ENCODE data around the gene LRP6. TPM values are rescaled to one million over a fixed set of nuclear protein-coding genes. Genes with fewer than 3 reads are reported as not detected.
"Not testable (repeated sequence)": the region's sequence is repeated elsewhere in the genome, so short reads cannot be mapped to it uniquely, and the experiment has no call there.

Gene LRP6
- total and polyA plus RNA-seq, 3 donors from 2014 or later = 11.5 to 42.6 (median 39.3) TPM

- 93 to 94% methylated on average over 2 of the region's 2 CpGs for WGBS, 2 donors
- no peak for DNase-seq
- TF ChIP-seq CTCF (IDR thresholded peaks at IDR 0.05) (no peak), POLR2A (IDR thresholded peaks at IDR 0.05) (no peak)
- no peaks in the 10 kb centered on the region for H3K36me3 ChIP-seq (ENCODE audit: low read depth, missing control alignments)
- intact Hi-C loops (cut with DNase I; ENCODE audit: low total_unique reads) = no loop called here
- no peak overlapping the region for H3K27ac ChIP-seq
- H3K27me3 ChIP-seq = no peaks in the 10 kb centered on the region
- H3K4me1 ChIP-seq = no peaks in the 10 kb centered on the region
- H3K9me3 ChIP-seq = no peaks in the 10 kb centered on the region
- H3K4me3 ChIP-seq = no peak overlapping the region
Observed at GRCh38 chr12:12116677-12117076, 150.2 kb downstream of the LRP6 start.

GRCh38 chr12:12115514-12115913 is 151.3 kb downstream of the LRP6 start:
- no peak for TF ChIP-seq CTCF (IDR thresholded peaks at IDR 0.05)
- TF ChIP-seq POLR2A (IDR thresholded peaks at IDR 0.05) = no peak
- WGBS, 2 donors = 84 to 93% methylated on average over 4 of the region's 4 CpGs
- Histone ChIP-seq H3K9me3 (no peaks in the 10 kb centered on the region), H3K27ac (no peak overlapping the region), H3K36me3 (ENCODE audit: low read depth, missing control alignments) (no peaks in the 10 kb centered on the region), H3K4me1 (no peaks in the 10 kb centered on the region), H3K4me3 (no peak overlapping the region), H3K27me3 (no peaks in the 10 kb centered on the region)
- no peak for DNase-seq
- intact Hi-C loops (cut with DNase I; ENCODE audit: low total_unique reads) = no loop called here

GRCh38 chr12:12110923-12111555 is 155.8 kb downstream of the LRP6 start:
- intact Hi-C loops (cut with DNase I; ENCODE audit: low total_unique reads); DNase-seq: not testable (repeated sequence)

GRCh38 chr12:12108441-12109058 is 158.3 kb downstream of the LRP6 start:
- intact Hi-C loops (cut with DNase I; ENCODE audit: low total_unique reads) = no loop called here
- 100% methylated on average over 1 of the region's 1 CpG for WGBS, 2 donors
- TF ChIP-seq POLR2A (IDR thresholded peaks at IDR 0.05) (no peak), CTCF (IDR thresholded peaks at IDR 0.05) (no peak)

More at GRCh38 chr12:12110923-12111555, 155.8 kb downstream of the LRP6 start:
- not testable (repeated sequence) for H3K27ac ChIP-seq; H3K4me1 ChIP-seq; H3K27me3 ChIP-seq; H3K36me3 ChIP-seq (ENCODE audit: low read depth, missing control alignments); H3K9me3 ChIP-seq
- WGBS, 2 donors = 60 to 74% methylated on average over 28 to 37 of the region's 37 CpGs
- H3K4me3 ChIP-seq = peak overlapping the region; percentile 29 to 31

GRCh38 chr12:12107678-12108077 is 159.2 kb downstream of the LRP6 start:
- TF ChIP-seq POLR2A (IDR thresholded peaks at IDR 0.05) = no peak
- TF ChIP-seq CTCF (IDR thresholded peaks at IDR 0.05) = no peak
- DNase-seq = no peak
- Histone ChIP-seq H3K4me3 (no peak overlapping the region), H3K36me3 (ENCODE audit: low read depth, missing control alignments) (no peaks in the 10 kb centered on the region), H3K27me3 (no peaks in the 10 kb centered on the region), H3K27ac (no peak overlapping the region), H3K4me1 (no peaks in the 10 kb centered on the region), H3K9me3 (no peaks in the 10 kb centered on the region)
- intact Hi-C loops (cut with DNase I; ENCODE audit: low total_unique reads) = no loop called here
- WGBS, 2 donors = 86 to 90% methylated on average over 6 of the region's 6 CpGs

More at GRCh38 chr12:12108441-12109058, 158.3 kb downstream of the LRP6 start:
- DNase-seq = no peak
- Histone ChIP-seq H3K36me3 (ENCODE audit: low read depth, missing control alignments) (no peaks in the 10 kb centered on the region), H3K27me3 (no peaks in the 10 kb centered on the region), H3K4me1 (no peaks in the 10 kb centered on the region), H3K27ac (no peak overlapping the region), H3K4me3 (no peak overlapping the region), H3K9me3 (no peaks in the 10 kb centered on the region)
